Activated T-cell treated with anti-CD3 and anti-CD28 coated beads, Interleukin-2, amount 50 U/mL, for 72 hours (primary cell): ENCODE results near the gene CCDC127. TPM values are rescaled to one million over a fixed set of nuclear protein-coding genes. Genes with fewer than 3 reads are reported as not detected.
"Not testable (repeated sequence)": the region's sequence is repeated elsewhere in the genome, so short reads cannot be mapped to it uniquely, and the experiment has no call there.

Experiments used
- ATAC-seq, 2 donors: fragments of 150-1000 bp; cut with Tn5 transposase; replicated peaks in 1 of 2; 2 replicates each; pipeline ENCODE4 v1.10.0; 2021; ENCODE audit warnings: moderate library complexity in 2 of 2, mild to moderate bottlenecking in 1 of 2
- DNase-seq, 2 donors: peaks; one replicate each; pipeline ENCODE4 v3.0.0; 2021 to 2022; ENCODE audit warnings: mixed read lengths in 1 of 2
- H3K27ac Mint-ChIP-seq: one replicate; pipeline ENCODE4 v1.8.0; 2022; ENCODE audit warnings: mild to moderate bottlenecking, moderate library complexity, mixed read lengths
- H3K27me3 Mint-ChIP-seq: one replicate; pipeline ENCODE4 v1.8.0; 2022; ENCODE audit warnings: low read depth, mixed read lengths
- H3K36me3 Mint-ChIP-seq, 2 donors: one replicate each; pipeline ENCODE4 v1.8.0; 2022; ENCODE audit warnings: mixed read lengths in 2 of 2, mild to moderate bottlenecking in 1 of 2; ENCODE audit not compliant: insufficient read depth in 2 of 2
- H3K4me1 Mint-ChIP-seq: one replicate; pipeline ENCODE4 v1.8.0; 2022; ENCODE audit warnings: low read depth, mixed read lengths
- H3K4me3 Mint-ChIP-seq, 2 donors: one replicate each; pipeline ENCODE4 v1.8.0; 2022; ENCODE audit warnings: mild to moderate bottlenecking in 2 of 2, mixed read lengths in 2 of 2, moderate library complexity in 2 of 2
- H3K9me3 Mint-ChIP-seq, 2 donors: one replicate each; pipeline ENCODE4 v1.8.0; 2022; ENCODE audit warnings: mixed read lengths in 2 of 2
- total RNA-seq, 2 donors: library from RNA; stranded (reverse); gene quantifications; one replicate each; pipeline ENCODE4 v1.2.3, GENCODE V29; 2022

The CCDC127 gene
- total RNA-seq, 2 donors from 2014 or later = 6.7 to 8.5 TPM

GRCh38 chr5:251016-251415 lies 33.1 kb upstream of the CCDC127 start:
- not testable (repeated sequence) for DNase-seq, H3K27ac Mint-ChIP-seq, H3K9me3 Mint-ChIP-seq, ATAC-seq, H3K4me1 Mint-ChIP-seq, H3K27me3 Mint-ChIP-seq, H3K4me3 Mint-ChIP-seq
- H3K36me3 Mint-ChIP-seq = peaks cover 8 to 27% of the 10 kb centered on the region in 2 donors

- peaks cover 8 to 32% of the 10 kb centered on the region in 2 donors for H3K36me3 Mint-ChIP-seq
- not testable (repeated sequence) for H3K27ac Mint-ChIP-seq, H3K27me3 Mint-ChIP-seq, DNase-seq, H3K9me3 Mint-ChIP-seq, H3K4me3 Mint-ChIP-seq, H3K4me1 Mint-ChIP-seq, ATAC-seq
Measured at GRCh38 chr5:250396-250795, 32.4 kb upstream of the CCDC127 start.

- H3K4me3 Mint-ChIP-seq, H3K27me3 Mint-ChIP-seq, H3K27ac Mint-ChIP-seq, H3K9me3 Mint-ChIP-seq, ATAC-seq, DNase-seq: not testable (repeated sequence)
- Mint-ChIP-seq H3K4me1 (peaks cover 24% of the 10 kb centered on the region), H3K36me3 (peaks cover 21 to 46% of the 10 kb centered on the region in 2 donors)
Measured at GRCh38 chr5:245717-246116, 27.8 kb upstream of the CCDC127 start.

GRCh38 chr5:243683-244367 lies 25.9 kb upstream of the CCDC127 start:
- DNase-seq = peak; percentile 15 to 25
- peak overlapping the region; percentile 94 for H3K27ac Mint-ChIP-seq
- peaks cover 23 to 47% of the 10 kb centered on the region in 2 donors for H3K36me3 Mint-ChIP-seq
- not testable (repeated sequence) for H3K9me3 Mint-ChIP-seq, ATAC-seq, H3K27me3 Mint-ChIP-seq
- peaks cover 24% of the 10 kb centered on the region for H3K4me1 Mint-ChIP-seq
- H3K4me3 Mint-ChIP-seq = peak overlapping the region; percentile 51 to 81

GRCh38 chr5:241045-241669 lies 23.2 kb upstream of the CCDC127 start:
- H3K4me3 Mint-ChIP-seq, H3K9me3 Mint-ChIP-seq, DNase-seq, H3K27me3 Mint-ChIP-seq, ATAC-seq: not testable (repeated sequence)
- H3K4me1 Mint-ChIP-seq = peaks cover 24% of the 10 kb centered on the region
- peak overlapping the region; percentile 15 for H3K27ac Mint-ChIP-seq
- peaks cover 21 to 37% of the 10 kb centered on the region in 2 donors for H3K36me3 Mint-ChIP-seq

- not testable (repeated sequence) for H3K9me3 Mint-ChIP-seq, DNase-seq, H3K27me3 Mint-ChIP-seq, ATAC-seq, H3K4me3 Mint-ChIP-seq
- H3K27ac Mint-ChIP-seq = peak overlapping the region; percentile 15
- peaks cover 24% of the 10 kb centered on the region for H3K4me1 Mint-ChIP-seq
- peaks cover 21 to 34% of the 10 kb centered on the region in 2 donors for H3K36me3 Mint-ChIP-seq
Measured at GRCh38 chr5:240550-240949, 22.6 kb upstream of the CCDC127 start.

GRCh38 chr5:237931-238330 lies 20.0 kb upstream of the CCDC127 start:
- peaks cover 20 to 45% of the 10 kb centered on the region in 2 donors for H3K36me3 Mint-ChIP-seq
- ATAC-seq, DNase-seq, H3K9me3 Mint-ChIP-seq, H3K4me3 Mint-ChIP-seq, H3K4me1 Mint-ChIP-seq, H3K27ac Mint-ChIP-seq, H3K27me3 Mint-ChIP-seq: not testable (repeated sequence)

- H3K4me1 Mint-ChIP-seq, H3K4me3 Mint-ChIP-seq, H3K27me3 Mint-ChIP-seq, H3K9me3 Mint-ChIP-seq, DNase-seq, ATAC-seq, H3K27ac Mint-ChIP-seq: not testable (repeated sequence)
- H3K36me3 Mint-ChIP-seq = peaks cover 5 to 33% of the 10 kb centered on the region in 2 donors
Measured at GRCh38 chr5:235527-235926, 17.6 kb upstream of the CCDC127 start.

- DNase-seq (no peak), ATAC-seq (no peak)
- Mint-ChIP-seq H3K27me3 (no peaks in the 10 kb centered on the region), H3K4me1 (peaks cover 9% of the 10 kb centered on the region), H3K4me3 (no peak overlapping the region), H3K36me3 (peaks cover 5 to 31% of the 10 kb centered on the region in 2 donors), H3K9me3 (no peaks in the 10 kb centered on the region), H3K27ac (no peak overlapping the region)
Measured at GRCh38 chr5:234450-234849, 16.5 kb upstream of the CCDC127 start.

- H3K27me3 Mint-ChIP-seq, H3K9me3 Mint-ChIP-seq, ATAC-seq, H3K4me1 Mint-ChIP-seq, H3K4me3 Mint-ChIP-seq, DNase-seq: not testable (repeated sequence)
- Mint-ChIP-seq H3K36me3 (peaks cover 10 to 39% of the 10 kb centered on the region in 2 donors), H3K27ac (peak overlapping the region; percentile 25)
Measured at GRCh38 chr5:233426-233825, 15.5 kb upstream of the CCDC127 start.

- Mint-ChIP-seq H3K4me3 (no peak overlapping the region), H3K36me3 (peaks cover 12 to 45% of the 10 kb centered on the region in 2 donors), H3K9me3 (no peaks in the 10 kb centered on the region), H3K27ac (peak overlapping the region; percentile 27), H3K4me1 (peaks cover 9% of the 10 kb centered on the region), H3K27me3 (no peaks in the 10 kb centered on the region)
- DNase-seq (peak; percentile 15 to 18), ATAC-seq (peak; percentile 74 to 81)
Measured at GRCh38 chr5:231661-232060, 13.7 kb upstream of the CCDC127 start.

- Mint-ChIP-seq H3K27ac (no peak overlapping the region), H3K4me3 (no peak overlapping the region), H3K4me1 (peaks cover 9% of the 10 kb centered on the region), H3K27me3 (no peaks in the 10 kb centered on the region), H3K9me3 (no peaks in the 10 kb centered on the region), H3K36me3 (peaks cover 13 to 45% of the 10 kb centered on the region in 2 donors)
- ATAC-seq (no peak), DNase-seq (no peak)
Measured at GRCh38 chr5:230711-231110, 12.8 kb upstream of the CCDC127 start.

- Mint-ChIP-seq H3K9me3 (no peaks in the 10 kb centered on the region), H3K36me3 (peaks cover 13 to 46% of the 10 kb centered on the region in 2 donors), H3K27me3 (no peaks in the 10 kb centered on the region), H3K4me3 (no peak overlapping the region), H3K27ac (no peak overlapping the region), H3K4me1 (peaks cover 9% of the 10 kb centered on the region)
- ATAC-seq = no peak
- DNase-seq = no peak
Measured at GRCh38 chr5:228886-229285, 10.9 kb upstream of the CCDC127 start.
